HEK293 (cell line): ENCODE measurements around the gene PIK3R6.

Experiments
- CTCF ChIA-PET: fragments of 350-600 bp; formaldehyde crosslinking; extraction: SDS; loops from one replicate; lab custom pipeline; 2021; ENCODE audit warnings: antibody characterized with exemption; lab: Yijun Ruan, JAX
- POLR2A ChIA-PET: fragments of 300-600 bp; formaldehyde crosslinking; extraction: SDS; loops from one replicate; lab custom pipeline; 2020; ENCODE audit warnings: antibody characterized with exemption, inconsistent platforms; lab: Yijun Ruan, JAX
- H3K27ac ChIP-seq: fragments of 200-500 bp; sonication (Bioruptor generic); 2 replicates; pipeline ENCODE4 v1.5.1; 2014; ENCODE audit warnings: low read depth, low read length, control low read depth, inconsistent platforms; ENCODE audit errors: extremely low read depth
- H3K36me3 ChIP-seq, 2 experiments: fragments of 200-500 bp in 1 of 2; sonication (Bioruptor generic) in 1 of 2; 1 replicate in 1 of 2; 2 replicates in 1 of 2; pipeline ENCODE4 v1.5.1; 2014 to 2017; ENCODE audit warnings: inconsistent platforms in 2 of 2, low read length in 2 of 2; ENCODE audit not compliant: control insufficient read depth in 2 of 2, insufficient read depth in 1 of 2
- H3K4me1 ChIP-seq: fragments of 200-500 bp; sonication (Bioruptor generic); 2 replicates; pipeline ENCODE4 v1.5.1; 2014; ENCODE audit warnings: mild to moderate bottlenecking, low read length, inconsistent platforms; ENCODE audit not compliant: control insufficient read depth, insufficient read depth
- H3K4me3 ChIP-seq: 2 replicates; pipeline ENCODE4 v1.5.1; 2011; ENCODE audit warnings: low read depth, mild to moderate bottlenecking, control low read depth, low read length, moderate library complexity
- H3K9me3 ChIP-seq: fragments of 200-500 bp; sonication (Bioruptor generic); 2 replicates; pipeline ENCODE4 v1.5.1; 2014; ENCODE audit warnings: low read depth, low read length, inconsistent platforms; ENCODE audit not compliant: control insufficient read depth, insufficient read depth
- ZBTB7A ChIP-seq: fragments of 450-650 bp; formaldehyde crosslinking; IDR thresholded peaks from 2 replicates; pipeline ENCODE4 v1.5.1; 2016; ENCODE audit warnings: low read depth, missing biosample characterization, missing genetic modification characterization
- ZNF146 ChIP-seq: fragments of 450-650 bp; formaldehyde crosslinking; IDR thresholded peaks from 2 replicates; pipeline ENCODE4 v1.5.1; 2016; ENCODE audit warnings: missing biosample characterization, missing genetic modification characterization
- ZNF239 ChIP-seq: fragments of 450-650 bp; formaldehyde crosslinking; IDR thresholded peaks from 2 replicates; pipeline ENCODE4 v1.5.1; 2016; ENCODE audit warnings: missing biosample characterization, missing genetic modification characterization
- ZNF274 ChIP-seq, 2 experiments: fragments of 200-500 bp in 1 of 2; fragments of 450-650 bp in 1 of 2; sonication (Bioruptor generic) in 1 of 2; formaldehyde crosslinking in 1 of 2; IDR thresholded peaks; 2 replicates each; pipeline versions ENCODE4 v1.5.1 to v1.6.1; 2014 to 2016; ENCODE audit warnings: borderline replicate concordance in 1 of 2, inconsistent platforms in 1 of 2, low read length in 1 of 2, missing biosample characterization in 1 of 2, missing genetic modification characterization in 1 of 2
- ZNF335 ChIP-seq: fragments of 450-650 bp; formaldehyde crosslinking; conservative IDR thresholded peaks from 2 replicates; pipeline ENCODE4 v1.5.1; 2016; ENCODE audit warnings: missing biosample characterization, missing genetic modification characterization
- ZNF394 ChIP-seq: fragments of 450-650 bp; formaldehyde crosslinking; IDR thresholded peaks from 2 replicates; pipeline ENCODE4 v1.5.1; 2016; ENCODE audit warnings: missing biosample characterization, missing genetic modification characterization, mild to moderate bottlenecking, moderate library complexity, borderline replicate concordance
- ZNF473 ChIP-seq: fragments of 450-650 bp; formaldehyde crosslinking; IDR thresholded peaks from 2 replicates; pipeline ENCODE4 v1.5.1; 2017; ENCODE audit warnings: missing biosample characterization, missing genetic modification characterization
- ZNF776 ChIP-seq: fragments of 450-650 bp; formaldehyde crosslinking; IDR thresholded peaks from 2 replicates; pipeline ENCODE4 v1.5.0; 2017; ENCODE audit warnings: missing biosample characterization, missing genetic modification characterization, borderline replicate concordance
- TF ChIP-seq, protein P1 (sequence below): fragments of 450-650 bp; formaldehyde crosslinking; conservative IDR thresholded peaks from 2 replicates; pipeline ENCODE4 v1.5.1; 2016; ENCODE audit warnings: low read depth, missing biosample characterization, missing genetic modification characterization
- TF ChIP-seq, protein P2 (sequence below): fragments of 450-650 bp; formaldehyde crosslinking; IDR thresholded peaks from 2 replicates; pipeline ENCODE4 v1.5.1; 2017; ENCODE audit warnings: missing biosample characterization, missing genetic modification characterization
- TF ChIP-seq, protein P3 (sequence below): fragments of 450-650 bp; formaldehyde crosslinking; IDR thresholded peaks from 2 replicates; pipeline ENCODE4 v1.5.1; 2016; ENCODE audit warnings: missing biosample characterization, missing genetic modification characterization

PIK3R6 gene

DNA sequence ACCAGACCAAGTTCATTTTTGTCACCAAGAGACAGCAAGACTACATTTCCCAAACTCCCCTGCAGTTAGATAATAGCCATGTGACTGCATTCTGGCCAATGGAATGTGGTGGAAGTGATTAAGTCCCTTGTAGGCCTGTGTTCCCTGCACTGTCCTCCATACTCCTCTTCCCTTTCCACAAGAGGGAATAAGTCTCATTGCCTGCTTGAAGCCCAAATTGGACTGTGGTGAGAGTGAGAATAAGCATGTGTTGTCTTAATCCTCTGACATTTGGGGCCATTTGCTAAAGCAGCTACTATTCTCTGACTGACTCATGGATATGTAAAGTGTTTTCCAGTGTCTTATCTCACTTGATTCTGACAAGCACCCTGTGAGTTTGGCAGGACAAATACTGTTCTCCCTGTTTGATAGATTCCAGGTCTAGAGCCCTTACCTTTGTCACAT lies 20.7 kb downstream of the PIK3R6 start:
- POLR2A ChIA-PET: no interaction called here

DNA sequence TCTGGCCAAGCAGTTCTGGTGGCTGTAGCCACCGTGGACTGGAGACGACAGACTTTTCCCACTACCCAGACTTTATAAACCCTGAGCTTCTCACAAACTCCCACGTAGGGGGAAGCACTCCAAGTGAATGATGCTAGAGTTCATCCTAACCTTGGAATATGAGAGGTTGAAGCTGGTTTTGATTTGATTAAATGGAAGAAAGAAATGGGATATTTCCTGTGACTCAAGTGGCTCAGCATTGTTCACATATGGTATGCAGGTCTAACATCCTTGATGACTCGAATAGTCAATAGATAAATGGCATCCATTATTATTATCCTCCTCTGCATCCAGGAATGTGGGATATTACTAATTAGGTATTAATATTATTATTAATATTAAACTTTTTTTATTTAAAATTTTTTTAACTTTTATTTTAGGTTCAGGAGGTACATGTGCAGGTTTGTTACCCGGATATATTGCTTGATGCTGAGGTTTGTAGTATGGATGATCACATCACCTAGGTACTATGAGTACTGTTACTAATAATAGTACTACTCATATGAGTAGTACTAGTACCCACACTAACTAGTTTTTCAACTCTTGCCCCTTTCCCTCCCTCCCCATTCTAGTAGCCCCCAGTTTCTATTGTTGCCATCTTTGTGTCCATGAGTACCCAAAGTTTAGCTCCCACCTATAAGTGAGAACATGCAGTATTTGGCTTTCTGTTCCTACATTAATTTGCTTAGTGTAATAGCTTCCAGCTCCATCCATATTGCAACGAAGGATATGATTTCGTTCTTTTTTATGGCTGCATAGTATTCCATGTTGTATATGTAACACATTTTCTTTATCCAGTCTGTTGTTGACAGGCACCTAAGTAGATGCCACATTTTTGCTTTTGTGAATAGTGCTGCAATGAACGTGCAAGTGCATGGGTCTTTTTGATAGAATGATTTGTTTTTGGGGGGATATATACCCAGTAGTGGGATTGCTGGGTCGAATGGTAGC lies 22.9 kb downstream of the PIK3R6 start:
- Histone ChIP-seq H3K9me3 (no peaks in the 10 kb centered on the region), H3K4me3 (no peak overlapping the region), H3K27ac (no peak overlapping the region), H3K36me3 (no peaks in the 10 kb centered on the region), H3K4me1 (no peaks in the 10 kb centered on the region)
- CTCF ChIA-PET: interaction anchor here (0.6 to 2.9 kb wide), 5 partner anchors 11 to 723 kb away, joined by 3 to 23 read pairs (median 3); no protein-coding TSS in a partner anchor
- POLR2A ChIA-PET: no interaction called here
- TF ChIP-seq ZNF146 (tag by site-specific recombination) (peak; percentile 79), ZNF274 (IDR thresholded peaks at IDR 0.05; ENCODE audit: low read length) (no peak), ZNF274 (tag by site-specific recombination; IDR thresholded peaks at IDR 0.05; ENCODE audit: borderline replicate concordance) (no peak), ZBTB7A (tag by site-specific recombination) (no peak)

More for the DNA sequence above, 20.7 kb downstream of the PIK3R6 start:
- H3K36me3 ChIP-seq: no peaks in the 10 kb centered on the region
- TF ChIP-seq ZNF335 (tag by site-specific recombination) (peak; percentile 85), ZNF394 (tag by site-specific recombination) (no peak)
- TF ChIP-seq, protein P1, sequence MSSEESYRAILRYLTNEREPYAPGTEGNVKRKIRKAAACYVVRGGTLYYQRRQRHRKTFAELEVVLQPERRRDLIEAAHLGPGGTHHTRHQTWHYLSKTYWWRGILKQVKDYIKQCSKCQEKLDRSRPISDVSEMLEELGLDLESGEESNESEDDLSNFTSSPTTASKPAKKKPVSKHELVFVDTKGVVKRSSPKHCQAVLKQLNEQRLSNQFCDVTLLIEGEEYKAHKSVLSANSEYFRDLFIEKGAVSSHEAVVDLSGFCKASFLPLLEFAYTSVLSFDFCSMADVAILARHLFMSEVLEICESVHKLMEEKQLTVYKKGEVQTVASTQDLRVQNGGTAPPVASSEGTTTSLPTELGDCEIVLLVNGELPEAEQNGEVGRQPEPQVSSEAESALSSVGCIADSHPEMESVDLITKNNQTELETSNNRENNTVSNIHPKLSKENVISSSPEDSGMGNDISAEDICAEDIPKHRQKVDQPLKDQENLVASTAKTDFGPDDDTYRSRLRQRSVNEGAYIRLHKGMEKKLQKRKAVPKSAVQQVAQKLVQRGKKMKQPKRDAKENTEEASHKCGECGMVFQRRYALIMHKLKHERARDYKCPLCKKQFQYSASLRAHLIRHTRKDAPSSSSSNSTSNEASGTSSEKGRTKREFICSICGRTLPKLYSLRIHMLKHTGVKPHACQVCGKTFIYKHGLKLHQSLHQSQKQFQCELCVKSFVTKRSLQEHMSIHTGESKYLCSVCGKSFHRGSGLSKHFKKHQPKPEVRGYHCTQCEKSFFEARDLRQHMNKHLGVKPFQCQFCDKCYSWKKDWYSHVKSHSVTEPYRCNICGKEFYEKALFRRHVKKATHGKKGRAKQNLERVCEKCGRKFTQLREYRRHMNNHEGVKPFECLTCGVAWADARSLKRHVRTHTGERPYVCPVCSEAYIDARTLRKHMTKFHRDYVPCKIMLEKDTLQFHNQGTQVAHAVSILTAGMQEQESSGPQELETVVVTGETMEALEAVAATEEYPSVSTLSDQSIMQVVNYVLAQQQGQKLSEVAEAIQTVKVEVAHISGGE (tag by site-specific recombination): 0 out of 2 replicates have a peak, but pooled peaks have one; percentile 19
- CTCF ChIA-PET: no interaction called here
- H3K4me1 ChIP-seq: no peaks in the 10 kb centered on the region
- H3K4me3 ChIP-seq: no peak overlapping the region
- H3K27ac ChIP-seq: no peak overlapping the region
- no peaks in the 10 kb centered on the region for H3K9me3 ChIP-seq

DNA sequence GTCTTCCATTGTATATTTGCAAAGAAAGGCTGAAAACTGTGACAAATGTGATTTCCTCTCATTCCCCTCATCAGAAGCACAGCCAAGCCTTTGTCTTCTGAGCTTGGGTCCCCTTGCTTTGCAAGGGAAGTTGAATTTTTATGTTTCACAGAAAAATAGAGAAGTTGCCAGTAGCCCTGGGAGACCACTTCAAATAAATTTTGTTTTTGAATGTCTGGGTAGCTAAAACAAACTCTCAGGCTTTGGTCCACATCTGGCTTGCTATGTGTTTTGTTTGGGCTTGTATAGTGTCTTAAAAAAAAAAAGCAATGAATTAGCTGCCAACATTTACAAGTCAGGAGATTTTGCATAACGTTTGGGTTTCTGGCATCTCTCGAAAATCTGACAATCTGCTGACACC lies 24.1 kb downstream of the PIK3R6 start:
- Histone ChIP-seq H3K36me3 (no peaks in the 10 kb centered on the region), H3K4me1 (no peaks in the 10 kb centered on the region), H3K4me3 (no peak overlapping the region), H3K27ac (no peak overlapping the region), H3K9me3 (no peaks in the 10 kb centered on the region)
- ChIA-PET POLR2A (no interaction called here), CTCF (interaction anchor here (0.5 to 2.9 kb wide), 7 partner anchors 10 to 1916 kb away, joined by 3 to 23 read pairs (median 3); no protein-coding TSS in a partner anchor)
- TF ChIP-seq ZNF776 (tag by site-specific recombination) (no peak), ZNF473 (tag by site-specific recombination) (no peak), ZNF239 (tag by site-specific recombination) (no peak)
- TF ChIP-seq, protein P2, sequence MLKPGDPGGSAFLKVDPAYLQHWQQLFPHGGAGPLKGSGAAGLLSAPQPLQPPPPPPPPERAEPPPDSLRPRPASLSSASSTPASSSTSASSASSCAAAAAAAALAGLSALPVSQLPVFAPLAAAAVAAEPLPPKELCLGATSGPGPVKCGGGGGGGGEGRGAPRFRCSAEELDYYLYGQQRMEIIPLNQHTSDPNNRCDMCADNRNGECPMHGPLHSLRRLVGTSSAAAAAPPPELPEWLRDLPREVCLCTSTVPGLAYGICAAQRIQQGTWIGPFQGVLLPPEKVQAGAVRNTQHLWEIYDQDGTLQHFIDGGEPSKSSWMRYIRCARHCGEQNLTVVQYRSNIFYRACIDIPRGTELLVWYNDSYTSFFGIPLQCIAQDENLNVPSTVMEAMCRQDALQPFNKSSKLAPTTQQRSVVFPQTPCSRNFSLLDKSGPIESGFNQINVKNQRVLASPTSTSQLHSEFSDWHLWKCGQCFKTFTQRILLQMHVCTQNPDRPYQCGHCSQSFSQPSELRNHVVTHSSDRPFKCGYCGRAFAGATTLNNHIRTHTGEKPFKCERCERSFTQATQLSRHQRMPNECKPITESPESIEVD: no peak
- TF ChIP-seq, protein P3, sequence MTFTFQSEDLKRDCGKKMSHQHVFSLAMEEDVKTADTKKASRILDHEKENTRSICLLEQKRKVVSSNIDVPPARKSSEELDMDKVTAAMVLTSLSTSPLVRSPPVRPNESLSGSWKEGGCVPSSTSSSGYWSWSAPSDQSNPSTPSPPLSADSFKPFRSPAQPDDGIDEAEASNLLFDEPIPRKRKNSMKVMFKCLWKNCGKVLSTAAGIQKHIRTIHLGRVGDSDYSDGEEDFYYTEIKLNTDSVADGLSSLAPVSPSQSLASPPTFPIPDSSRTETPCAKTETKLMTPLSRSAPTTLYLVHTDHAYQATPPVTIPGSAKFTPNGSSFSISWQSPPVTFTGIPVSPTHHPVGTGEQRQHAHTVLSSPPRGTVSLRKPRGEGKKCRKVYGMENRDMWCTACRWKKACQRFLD (tag by site-specific recombination): no peak
